AG09309 (cell line): ENCODE data around the gene CD151.
A peak's percentile ranks its signal among the peaks of the same experiment; 100 is the strongest.

Experiments
- DNase-seq: peaks from one replicate; pipeline ENCODE4 v3.0.0-alpha.2; 2010; ENCODE audit warnings: low read depth
- H3K4me3 ChIP-seq: 2 replicates; pipeline ENCODE4 v1.5.1; 2011; ENCODE audit warnings: mild to moderate bottlenecking, low read depth, low read length, moderate library complexity; ENCODE audit not compliant: control insufficient read depth
- TF ChIP-seq, protein P1 (sequence below): IDR thresholded peaks from 2 replicates; pipeline ENCODE4 v1.5.1; 2011; ENCODE audit warnings: mild to moderate bottlenecking, low read depth, low read length, inconsistent platforms; ENCODE audit not compliant: insufficient read depth, control insufficient read depth; ENCODE audit errors: missing control alignments

The CD151 gene

DNA sequence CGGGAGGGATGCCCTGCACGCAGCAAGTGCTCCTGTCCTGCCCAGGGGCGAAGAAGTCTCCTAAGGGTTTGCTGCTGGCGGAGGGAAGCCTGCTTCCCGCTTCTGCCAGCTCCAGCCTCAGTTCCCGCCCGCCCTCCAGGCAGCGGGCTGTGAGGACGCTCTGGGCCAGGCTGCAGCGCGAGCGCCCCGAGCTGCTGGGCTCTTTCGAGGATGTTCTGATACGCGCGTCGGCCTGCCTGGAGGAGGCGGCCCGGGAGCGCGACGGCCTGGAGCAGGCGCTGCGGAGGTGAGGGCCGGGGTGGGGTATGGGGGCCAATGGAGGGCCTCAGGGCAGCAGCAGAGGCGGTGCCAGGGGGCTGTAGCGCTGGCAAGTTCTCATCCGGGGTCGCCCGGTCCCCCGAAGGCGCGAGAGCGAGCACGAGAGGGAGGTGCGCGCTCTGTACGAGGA, 2.9 kb upstream of the CD151 start:
- DNase-seq, result no peak
- TF ChIP-seq, protein P1, sequence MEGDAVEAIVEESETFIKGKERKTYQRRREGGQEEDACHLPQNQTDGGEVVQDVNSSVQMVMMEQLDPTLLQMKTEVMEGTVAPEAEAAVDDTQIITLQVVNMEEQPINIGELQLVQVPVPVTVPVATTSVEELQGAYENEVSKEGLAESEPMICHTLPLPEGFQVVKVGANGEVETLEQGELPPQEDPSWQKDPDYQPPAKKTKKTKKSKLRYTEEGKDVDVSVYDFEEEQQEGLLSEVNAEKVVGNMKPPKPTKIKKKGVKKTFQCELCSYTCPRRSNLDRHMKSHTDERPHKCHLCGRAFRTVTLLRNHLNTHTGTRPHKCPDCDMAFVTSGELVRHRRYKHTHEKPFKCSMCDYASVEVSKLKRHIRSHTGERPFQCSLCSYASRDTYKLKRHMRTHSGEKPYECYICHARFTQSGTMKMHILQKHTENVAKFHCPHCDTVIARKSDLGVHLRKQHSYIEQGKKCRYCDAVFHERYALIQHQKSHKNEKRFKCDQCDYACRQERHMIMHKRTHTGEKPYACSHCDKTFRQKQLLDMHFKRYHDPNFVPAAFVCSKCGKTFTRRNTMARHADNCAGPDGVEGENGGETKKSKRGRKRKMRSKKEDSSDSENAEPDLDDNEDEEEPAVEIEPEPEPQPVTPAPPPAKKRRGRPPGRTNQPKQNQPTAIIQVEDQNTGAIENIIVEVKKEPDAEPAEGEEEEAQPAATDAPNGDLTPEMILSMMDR, result no peak
- no peak overlapping the region for H3K4me3 ChIP-seq

DNA sequence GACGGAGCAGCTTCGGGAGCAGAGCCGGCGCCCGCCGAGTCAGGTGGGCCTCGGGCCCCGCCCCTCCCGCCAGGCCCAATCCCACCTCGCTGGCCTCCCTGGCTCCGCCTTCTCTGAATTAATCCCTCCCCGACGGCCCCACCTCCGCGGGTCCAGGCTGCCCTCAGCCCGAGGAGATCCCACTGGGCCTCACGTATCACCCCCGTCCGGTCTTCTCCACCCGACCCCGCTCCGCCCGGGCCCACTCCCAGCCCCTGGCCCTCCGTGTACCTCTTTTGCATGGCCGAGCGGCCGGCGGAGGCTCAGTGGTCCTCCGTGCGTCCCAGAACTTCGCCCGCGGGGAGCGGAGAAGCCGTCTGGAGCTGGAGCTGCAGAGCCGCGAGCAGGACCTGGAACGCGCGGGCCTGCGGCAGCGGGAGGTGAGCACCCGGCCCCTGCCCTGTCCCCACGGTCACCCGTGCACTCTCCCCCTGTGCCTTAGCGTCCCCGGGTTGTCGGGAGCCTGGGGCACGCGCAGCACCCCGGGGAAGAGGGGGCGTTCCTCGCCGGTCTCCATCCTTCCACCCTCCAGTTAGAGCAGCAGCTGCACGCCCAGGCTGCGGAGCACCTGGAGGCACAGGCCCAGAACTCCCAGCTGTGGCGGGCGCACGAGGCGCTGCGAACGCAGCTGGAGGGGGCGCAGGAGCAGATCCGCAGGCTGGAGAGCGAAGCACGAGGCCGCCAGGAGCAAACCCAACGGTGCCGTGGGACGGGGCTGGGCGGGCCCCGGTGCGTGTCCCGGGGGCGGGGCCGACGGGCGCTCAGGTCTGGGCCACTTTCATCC, 2.2 kb upstream of the CD151 start:
- peak overlapping the region; percentile 28 for H3K4me3 ChIP-seq
- no peak for DNase-seq
- TF ChIP-seq, protein P1, result no peak

DNA sequence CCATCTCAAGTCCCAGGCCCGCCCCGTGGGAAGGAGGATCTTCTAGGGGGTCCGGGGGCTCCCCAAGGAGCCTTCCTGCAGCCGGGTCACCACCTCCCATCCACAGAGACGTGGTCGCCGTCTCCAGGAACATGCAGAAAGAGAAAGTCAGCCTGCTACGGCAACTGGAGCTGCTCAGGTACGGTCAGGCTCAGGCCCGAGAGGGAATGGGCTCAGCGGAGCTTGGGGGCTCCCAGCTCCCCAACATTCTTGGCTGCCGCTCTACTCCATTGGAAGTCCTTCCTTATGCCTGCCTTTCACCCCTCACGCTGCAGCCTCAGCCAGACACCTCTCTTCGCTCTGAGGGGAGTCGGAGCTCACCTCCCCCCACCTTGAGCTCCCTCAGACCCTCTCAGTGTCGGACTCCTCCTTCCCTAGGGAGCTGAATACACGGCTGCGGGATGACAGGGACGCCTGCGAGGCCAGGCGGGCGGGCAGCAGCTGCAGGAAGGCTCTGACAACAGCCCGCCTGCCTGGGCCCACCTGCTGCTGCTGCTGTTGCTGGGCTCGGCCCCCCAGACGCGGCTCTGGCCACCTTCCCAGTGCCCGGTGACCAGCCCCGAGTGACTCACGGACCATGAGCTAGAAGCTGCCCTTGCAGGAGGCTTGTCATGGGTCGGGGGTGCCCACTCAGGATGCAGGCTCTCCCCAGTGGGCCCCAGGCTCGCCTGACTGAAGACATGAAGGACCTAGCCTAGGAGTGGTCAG, 1.5 kb upstream of the CD151 start:
- no peak for DNase-seq
- H3K4me3 ChIP-seq, result no peak overlapping the region
- TF ChIP-seq, protein P1, result no peak

DNA sequence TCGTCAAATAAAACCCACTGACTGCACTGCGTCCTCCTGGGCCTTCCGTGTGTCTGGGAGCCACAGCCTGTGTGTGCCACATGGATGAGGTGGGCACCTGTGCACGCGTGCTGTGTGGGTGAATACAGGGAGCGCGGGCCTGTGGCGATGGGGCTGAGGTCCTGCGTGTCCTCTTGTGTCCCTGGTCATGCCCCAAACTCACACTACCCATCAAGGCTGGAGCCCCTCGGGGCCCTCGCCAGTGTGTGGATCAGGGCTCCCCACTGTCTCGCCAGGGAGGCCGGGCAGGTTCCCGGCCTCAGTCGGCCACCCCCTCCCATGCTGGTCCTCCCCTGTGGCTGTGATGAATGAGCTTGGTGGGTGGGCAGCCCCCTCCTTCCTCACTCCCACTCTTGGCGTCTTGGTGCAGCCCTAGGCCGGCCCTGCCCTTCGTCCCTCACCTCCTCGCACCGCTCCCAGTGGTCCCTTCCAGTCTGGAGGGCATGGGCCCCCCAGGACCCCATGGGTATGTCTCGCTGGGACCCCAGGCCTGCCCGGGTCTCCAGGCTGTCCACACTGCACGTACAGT, 707 bp upstream of the CD151 start:
- TF ChIP-seq, protein P1, result no peak
- DNase-seq, result no peak

DNA sequence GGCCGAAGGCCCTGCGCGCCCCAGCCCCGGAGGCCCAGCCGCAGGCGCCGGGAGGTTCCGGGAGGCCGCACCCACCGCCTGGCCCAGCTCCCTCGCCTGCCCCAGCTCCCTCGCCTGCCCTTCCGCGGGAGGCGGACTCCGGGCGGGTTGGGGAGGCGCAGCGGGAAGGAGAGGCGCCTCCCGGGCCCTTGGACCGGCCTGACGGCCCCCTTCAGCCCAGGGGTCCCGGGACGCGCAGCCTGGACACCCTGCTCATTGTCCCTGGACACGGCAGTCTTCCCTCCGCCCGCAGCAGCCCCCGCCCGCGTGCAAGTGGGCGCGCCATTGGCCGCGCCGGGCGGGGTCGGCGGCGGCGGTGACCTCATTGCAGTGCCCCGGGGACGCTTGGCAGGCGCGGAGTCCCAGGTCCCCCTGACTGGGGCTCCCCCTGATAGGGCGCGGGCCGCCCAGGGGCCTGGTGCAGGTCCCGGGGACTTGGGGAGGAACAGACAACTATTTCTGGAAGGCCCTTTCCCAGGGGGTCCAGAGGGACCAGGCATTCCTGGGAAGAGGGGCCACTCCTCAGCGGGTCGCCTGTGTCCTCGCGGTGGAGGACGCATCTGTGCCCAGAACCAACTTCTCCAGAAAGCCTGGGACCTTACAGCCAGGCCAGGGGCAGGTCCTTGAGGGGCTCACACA, 501 bp downstream of the CD151 start:
- peak overlapping the region; percentile 63 for H3K4me3 ChIP-seq
- no peak for DNase-seq
- TF ChIP-seq, protein P1, result no peak

More for the DNA sequence above, 707 bp upstream of the CD151 start:
- peak overlapping the region; percentile 63 for H3K4me3 ChIP-seq

DNA sequence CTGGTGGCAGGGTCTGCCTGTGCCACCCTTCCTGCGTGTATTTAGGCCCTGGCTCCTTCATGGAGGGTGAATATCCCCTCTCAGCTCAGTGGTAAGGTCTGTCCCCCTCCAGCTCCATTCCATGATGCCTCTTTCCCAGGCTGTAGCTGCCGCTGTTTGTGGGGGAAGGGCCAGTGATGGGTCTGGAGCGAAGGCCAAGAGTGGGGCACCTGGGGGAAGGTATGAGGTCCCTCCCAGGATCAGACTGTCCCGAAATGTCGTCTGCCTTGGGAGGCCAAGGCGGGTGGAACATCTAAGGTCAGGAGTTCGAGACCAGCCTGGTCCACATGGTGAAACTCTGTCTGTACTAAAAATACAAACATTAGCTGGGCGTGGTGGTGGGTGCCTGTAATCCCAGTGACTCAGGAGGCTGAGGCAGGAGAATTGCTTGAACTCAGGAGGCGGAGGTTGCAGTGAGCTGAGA, 1.1 kb downstream of the CD151 start:
- TF ChIP-seq, protein P1, result no peak
- peak overlapping the region; percentile 63 for H3K4me3 ChIP-seq
- DNase-seq, result no peak
